ENCODE data around the gene S100A8.

GRCh38 chr1:153395136-153395685 is 4.3 kb upstream of the S100A8 start:
- TF ChIP-seq, protein P1, sequence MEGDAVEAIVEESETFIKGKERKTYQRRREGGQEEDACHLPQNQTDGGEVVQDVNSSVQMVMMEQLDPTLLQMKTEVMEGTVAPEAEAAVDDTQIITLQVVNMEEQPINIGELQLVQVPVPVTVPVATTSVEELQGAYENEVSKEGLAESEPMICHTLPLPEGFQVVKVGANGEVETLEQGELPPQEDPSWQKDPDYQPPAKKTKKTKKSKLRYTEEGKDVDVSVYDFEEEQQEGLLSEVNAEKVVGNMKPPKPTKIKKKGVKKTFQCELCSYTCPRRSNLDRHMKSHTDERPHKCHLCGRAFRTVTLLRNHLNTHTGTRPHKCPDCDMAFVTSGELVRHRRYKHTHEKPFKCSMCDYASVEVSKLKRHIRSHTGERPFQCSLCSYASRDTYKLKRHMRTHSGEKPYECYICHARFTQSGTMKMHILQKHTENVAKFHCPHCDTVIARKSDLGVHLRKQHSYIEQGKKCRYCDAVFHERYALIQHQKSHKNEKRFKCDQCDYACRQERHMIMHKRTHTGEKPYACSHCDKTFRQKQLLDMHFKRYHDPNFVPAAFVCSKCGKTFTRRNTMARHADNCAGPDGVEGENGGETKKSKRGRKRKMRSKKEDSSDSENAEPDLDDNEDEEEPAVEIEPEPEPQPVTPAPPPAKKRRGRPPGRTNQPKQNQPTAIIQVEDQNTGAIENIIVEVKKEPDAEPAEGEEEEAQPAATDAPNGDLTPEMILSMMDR (IDR thresholded peaks at IDR 0.05; ENCODE audit: insufficient read depth, low read depth, low read length) = no peak
- no peak for TF ChIP-seq EZH2 (IDR thresholded peaks at IDR 0.05; ENCODE audit: insufficient read depth, low read length)
